HL-60 (cell line): ENCODE results near the gene HTR6.

Experiments used
- DNase-seq, 2 experiments: peaks; one replicate each; pipeline ENCODE4 v3.0.0-alpha.2; 2010 to 2020; ENCODE audit warnings: low read depth in 1 of 2, low spot score in 1 of 2
- H3K27ac ChIP-seq: fragments of 250-450 bp; sonication (Bioruptor Pico); replicated peaks from 2 replicates; pipeline ENCODE4 v1.5.1; 2020; ENCODE audit warnings: mild to moderate bottlenecking, moderate library complexity
- H3K27me3 ChIP-seq: fragments of 250-450 bp; sonication (Bioruptor Pico); 2 replicates; pipeline ENCODE4 v1.5.1; 2021; ENCODE audit warnings: mild to moderate bottlenecking, moderate library complexity; ENCODE audit not compliant: insufficient read depth, poor library complexity, severe bottlenecking
- H3K4me3 ChIP-seq: replicated peaks from 2 replicates; pipeline ENCODE4 v1.5.1; 2011; ENCODE audit warnings: mild to moderate bottlenecking, control low read depth, low read length; ENCODE audit not compliant: insufficient read depth
- GABPA ChIP-seq: IDR thresholded peaks from 2 replicates; pipeline ENCODE4 v1.6.1; 2012; ENCODE audit warnings: low read depth
- POLR2AphosphoS5 ChIP-seq: IDR thresholded peaks from 2 replicates; pipeline ENCODE4 v1.6.1; 2012; ENCODE audit warnings: low read depth
- REST ChIP-seq: IDR thresholded peaks from 2 replicates; pipeline ENCODE4 v1.6.1; 2012; ENCODE audit warnings: low read depth; ENCODE audit not compliant: insufficient replicate concordance
- SPI1 ChIP-seq: IDR thresholded peaks from 2 replicates; pipeline ENCODE4 v1.6.1; 2012; ENCODE audit warnings: low read depth, mild to moderate bottlenecking, borderline replicate concordance
- TF ChIP-seq, protein P1 (sequence below): IDR thresholded peaks from one replicate; pipeline ENCODE4 v1.5.1; 2011; ENCODE audit warnings: low read length, control low read depth, inconsistent platforms; ENCODE audit not compliant: insufficient read depth

The HTR6 gene

DNA sequence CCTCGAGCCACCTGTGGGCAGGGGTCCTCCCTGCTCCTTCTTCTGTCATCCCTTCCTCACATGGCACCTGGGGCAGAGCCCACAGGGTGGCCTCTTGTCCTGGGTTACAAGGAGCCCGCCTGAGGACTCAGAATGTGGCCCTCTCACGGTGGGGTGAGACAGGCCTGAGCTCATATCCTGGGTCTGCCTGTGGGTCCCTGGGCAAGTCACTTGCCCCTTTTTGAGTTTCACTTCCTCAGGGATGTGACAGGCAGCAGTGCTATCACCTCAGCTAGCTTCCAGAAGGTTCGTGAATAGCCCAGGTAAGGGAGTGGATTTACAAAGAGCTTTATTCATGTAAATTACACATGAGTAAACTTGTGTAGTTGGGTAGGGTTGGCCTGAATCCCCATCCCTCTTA lies 33.5 kb downstream of the HTR6 start:
- no peak for TF ChIP-seq POLR2AphosphoS5
- H3K27me3 ChIP-seq = no peaks in the 10 kb centered on the region
- H3K27ac ChIP-seq = no peak overlapping the region
- no peak for DNase-seq
- no peak overlapping the region for H3K4me3 ChIP-seq

DNA sequence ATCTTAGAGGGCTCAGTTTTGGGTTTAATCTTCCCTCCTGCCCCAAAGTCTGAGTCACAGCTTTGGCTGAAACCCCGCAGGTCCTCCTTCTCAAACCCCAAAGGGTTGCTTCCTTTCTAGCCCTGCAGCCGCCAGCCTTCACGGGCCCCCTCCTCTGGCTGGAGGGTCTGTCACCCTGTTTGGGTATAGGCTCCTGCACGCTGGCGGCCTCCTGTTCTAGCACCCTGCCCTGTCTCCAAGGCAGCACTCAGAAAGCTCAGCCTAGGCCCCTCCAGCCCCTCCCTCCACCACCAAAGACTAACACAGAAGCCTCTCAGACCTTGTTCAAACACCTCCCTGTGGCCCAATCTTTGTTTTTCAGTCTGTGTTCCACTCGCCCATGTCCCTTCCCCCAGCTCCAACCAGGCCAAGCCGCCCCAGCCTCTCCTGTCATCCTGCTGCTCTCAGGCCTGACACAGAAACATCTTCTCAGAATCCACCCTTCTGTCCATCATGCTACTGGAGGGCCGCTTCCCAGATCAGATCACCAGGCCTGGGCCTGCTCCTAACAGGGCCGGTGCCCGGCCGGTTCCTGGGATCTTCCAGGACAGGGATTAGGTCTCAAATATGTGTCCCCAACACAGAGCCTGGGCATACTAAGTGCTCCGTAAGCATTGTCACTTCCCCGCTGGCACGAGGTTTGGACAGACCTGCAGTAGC lies 35.6 kb downstream of the HTR6 start:
- H3K4me3 ChIP-seq = no peak overlapping the region
- TF ChIP-seq, protein P1, sequence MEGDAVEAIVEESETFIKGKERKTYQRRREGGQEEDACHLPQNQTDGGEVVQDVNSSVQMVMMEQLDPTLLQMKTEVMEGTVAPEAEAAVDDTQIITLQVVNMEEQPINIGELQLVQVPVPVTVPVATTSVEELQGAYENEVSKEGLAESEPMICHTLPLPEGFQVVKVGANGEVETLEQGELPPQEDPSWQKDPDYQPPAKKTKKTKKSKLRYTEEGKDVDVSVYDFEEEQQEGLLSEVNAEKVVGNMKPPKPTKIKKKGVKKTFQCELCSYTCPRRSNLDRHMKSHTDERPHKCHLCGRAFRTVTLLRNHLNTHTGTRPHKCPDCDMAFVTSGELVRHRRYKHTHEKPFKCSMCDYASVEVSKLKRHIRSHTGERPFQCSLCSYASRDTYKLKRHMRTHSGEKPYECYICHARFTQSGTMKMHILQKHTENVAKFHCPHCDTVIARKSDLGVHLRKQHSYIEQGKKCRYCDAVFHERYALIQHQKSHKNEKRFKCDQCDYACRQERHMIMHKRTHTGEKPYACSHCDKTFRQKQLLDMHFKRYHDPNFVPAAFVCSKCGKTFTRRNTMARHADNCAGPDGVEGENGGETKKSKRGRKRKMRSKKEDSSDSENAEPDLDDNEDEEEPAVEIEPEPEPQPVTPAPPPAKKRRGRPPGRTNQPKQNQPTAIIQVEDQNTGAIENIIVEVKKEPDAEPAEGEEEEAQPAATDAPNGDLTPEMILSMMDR = no peak
- no peak for TF ChIP-seq SPI1
- TF ChIP-seq POLR2AphosphoS5 = no peak
- no peak for TF ChIP-seq REST
- TF ChIP-seq GABPA = no peak
- H3K27ac ChIP-seq = no peak overlapping the region
- no peak for DNase-seq
- H3K27me3 ChIP-seq = no peaks in the 10 kb centered on the region

DNA sequence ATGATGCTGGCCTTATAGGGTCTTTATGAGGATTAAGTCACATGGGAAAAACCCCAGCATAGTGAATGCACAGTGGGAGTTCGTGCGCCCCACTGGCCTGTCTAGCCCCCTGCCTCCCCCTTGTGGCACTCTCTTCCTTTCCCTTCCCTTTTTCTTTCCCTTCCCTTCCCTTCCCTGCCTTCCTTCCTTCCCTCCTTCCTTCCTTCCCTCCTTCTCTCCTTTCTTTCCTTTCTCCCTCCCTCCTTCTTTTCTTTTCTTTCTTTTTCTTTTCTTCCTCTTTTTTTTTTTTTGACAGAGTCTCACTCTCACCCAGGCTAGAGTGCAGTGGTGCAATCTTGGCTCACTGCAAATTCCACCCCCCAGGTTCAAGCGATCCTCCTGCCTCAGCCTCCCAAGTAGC lies 38.6 kb downstream of the HTR6 start:
- H3K27me3 ChIP-seq = no peaks in the 10 kb centered on the region
- H3K27ac ChIP-seq = no peak overlapping the region

DNA sequence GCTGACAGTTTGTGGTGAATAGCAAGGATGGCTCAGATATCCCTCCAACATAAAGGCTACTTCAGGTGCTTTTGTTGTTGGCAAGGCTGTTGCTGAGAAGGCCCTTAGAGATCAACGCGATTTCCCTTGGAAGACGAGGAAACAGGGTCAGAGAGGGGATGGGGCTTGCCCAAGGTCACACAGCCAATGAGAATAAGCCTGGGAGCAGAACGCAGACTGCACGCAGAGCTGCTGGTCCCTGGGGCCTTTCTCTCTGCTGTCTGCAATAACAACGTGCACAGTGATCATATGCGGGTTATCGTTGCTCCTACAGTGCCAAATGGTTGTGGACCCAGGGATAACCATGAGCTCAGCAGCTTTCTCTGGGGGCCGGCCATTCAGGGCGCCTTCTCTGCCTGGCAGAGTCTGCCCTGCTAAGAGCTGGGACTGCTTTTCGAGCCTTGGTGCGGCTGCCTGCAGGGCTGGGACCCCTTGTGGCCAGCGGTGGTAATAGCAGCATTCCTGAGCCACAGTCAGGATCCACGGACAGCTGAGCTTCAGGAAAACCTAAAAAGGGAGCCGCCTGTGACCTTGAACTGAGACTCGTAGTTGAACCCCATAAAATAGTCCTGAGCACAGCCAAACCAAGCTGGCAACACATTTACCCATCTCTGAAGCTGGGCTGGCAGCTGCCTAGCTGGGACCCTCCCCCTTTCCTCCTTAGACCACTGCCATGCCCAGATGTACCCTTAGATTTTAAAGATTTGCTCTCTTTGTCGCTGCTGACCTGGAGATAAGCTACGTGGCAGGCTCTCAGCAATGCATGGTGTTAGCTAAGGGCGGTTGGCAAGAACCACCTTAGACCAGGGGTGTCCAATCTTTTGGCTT lies 39.8 kb downstream of the HTR6 start:
- no peaks in the 10 kb centered on the region for H3K27me3 ChIP-seq
- DNase-seq = peak in 1 of 2 experiments; percentile 32
- no peak for TF ChIP-seq POLR2AphosphoS5
- TF ChIP-seq, protein P1 = peak; percentile 82
- no peak for TF ChIP-seq GABPA
- TF ChIP-seq SPI1 = no peak
- TF ChIP-seq REST = no peak
- H3K27ac ChIP-seq = no peak overlapping the region
- no peak overlapping the region for H3K4me3 ChIP-seq

More for the DNA sequence above, 38.6 kb downstream of the HTR6 start:
- no peak for DNase-seq
- H3K4me3 ChIP-seq = no peak overlapping the region
- TF ChIP-seq SPI1 = no peak
